Suppressor macrophage (primary cell): ENCODE measurements around the gene ATAT1.

ENCODE experiments used
- DNase-seq, 4 experiments: peaks; one replicate each; pipeline ENCODE4 v3.0.0-alpha.2; 2020 to 2022

Gene ATAT1

DNA sequence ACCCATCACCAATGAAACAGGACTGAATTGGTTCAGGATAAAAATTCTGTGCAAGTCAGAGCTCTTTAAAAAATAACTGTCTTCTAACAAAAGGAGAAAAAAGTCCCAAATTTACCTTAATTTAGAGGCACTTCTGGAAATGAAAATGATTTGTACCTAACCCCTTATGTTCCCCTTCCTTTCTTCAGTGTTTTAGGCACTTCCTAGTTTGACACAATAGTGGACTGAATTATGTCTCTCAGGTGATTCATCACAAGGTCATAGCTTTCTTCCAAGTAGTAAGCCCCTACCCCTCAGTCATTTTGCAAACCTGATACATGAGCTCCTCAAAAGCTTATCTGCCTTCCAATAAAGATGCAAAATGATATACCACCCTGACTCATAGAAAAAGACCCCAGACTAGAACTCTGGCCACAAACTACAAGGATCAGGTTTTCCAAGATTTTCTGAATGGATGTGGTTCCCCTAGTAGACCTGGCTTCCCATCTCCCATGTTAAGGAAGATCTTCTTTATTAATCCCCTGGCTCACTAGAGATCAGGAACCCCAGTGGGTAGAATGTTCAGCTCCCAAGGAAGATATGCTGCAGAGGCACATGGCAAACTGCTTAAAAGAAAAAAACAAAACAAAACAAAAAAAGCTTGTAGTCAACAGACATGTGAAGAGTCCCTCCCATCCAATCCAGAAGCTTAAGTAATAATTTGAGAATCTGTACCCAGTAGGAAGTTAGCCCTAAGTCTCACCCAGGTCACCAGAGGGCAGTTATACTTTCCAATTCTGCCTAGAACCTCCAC lies 13.2 kb upstream of the ATAT1 start:
- no peak for DNase-seq

DNA sequence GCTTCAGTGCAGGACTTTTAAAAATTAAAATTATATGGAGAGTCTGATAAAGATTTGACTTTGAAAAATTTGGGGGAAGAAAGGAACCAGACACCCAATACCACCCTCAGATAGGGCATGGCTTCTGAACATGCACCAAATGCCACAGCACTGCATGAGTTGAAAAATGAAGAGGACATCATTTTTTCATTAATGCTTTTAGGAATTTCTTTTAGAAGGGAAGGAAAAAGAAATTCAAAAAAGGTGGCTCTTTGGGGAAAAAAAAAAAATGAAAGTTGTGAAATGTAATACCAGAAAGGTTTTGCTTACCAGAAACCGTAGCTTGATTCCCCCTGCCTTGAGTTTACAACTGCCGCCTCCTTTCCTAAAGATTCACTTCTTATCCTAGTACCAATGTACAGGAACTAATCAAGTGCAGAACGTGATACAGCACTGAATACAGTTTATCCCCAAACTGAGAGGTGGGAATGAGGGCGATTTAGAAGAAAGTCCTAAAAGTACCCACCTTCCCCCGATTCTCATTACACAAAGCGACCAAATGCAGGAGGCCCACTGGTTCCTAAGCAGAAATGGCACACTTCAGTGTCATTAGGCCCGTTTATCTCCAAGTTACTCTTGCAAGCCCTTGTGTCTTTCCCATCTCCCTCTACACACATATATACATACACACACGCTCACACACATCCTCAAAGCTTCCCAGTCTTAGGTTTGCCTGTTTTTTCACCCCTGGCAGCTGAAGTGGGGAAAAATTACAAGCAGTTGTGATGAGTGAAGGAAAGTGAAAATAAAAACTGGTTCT lies 12.4 kb upstream of the ATAT1 start:
- DNase-seq = no peak

DNA sequence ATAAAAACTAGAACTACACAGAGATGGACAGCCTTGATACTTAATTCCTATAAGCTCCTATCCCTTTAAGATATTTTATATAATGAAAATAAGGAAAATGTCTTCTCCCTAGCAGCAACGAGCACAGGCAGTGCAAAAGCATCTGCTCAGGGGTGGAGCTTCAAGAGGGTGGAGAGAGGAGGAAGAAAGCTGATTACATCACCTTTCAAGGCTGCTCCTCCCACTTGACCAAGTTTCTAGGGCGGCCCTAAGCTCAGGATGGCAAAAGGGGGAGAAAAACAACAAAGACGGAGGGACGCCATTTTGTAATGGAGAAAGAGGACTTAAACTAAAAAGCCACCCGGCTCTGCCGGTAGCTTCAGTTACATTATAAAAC lies 11.8 kb upstream of the ATAT1 start:
- DNase-seq = peak; percentile 93 to 99 (median 96)

DNA sequence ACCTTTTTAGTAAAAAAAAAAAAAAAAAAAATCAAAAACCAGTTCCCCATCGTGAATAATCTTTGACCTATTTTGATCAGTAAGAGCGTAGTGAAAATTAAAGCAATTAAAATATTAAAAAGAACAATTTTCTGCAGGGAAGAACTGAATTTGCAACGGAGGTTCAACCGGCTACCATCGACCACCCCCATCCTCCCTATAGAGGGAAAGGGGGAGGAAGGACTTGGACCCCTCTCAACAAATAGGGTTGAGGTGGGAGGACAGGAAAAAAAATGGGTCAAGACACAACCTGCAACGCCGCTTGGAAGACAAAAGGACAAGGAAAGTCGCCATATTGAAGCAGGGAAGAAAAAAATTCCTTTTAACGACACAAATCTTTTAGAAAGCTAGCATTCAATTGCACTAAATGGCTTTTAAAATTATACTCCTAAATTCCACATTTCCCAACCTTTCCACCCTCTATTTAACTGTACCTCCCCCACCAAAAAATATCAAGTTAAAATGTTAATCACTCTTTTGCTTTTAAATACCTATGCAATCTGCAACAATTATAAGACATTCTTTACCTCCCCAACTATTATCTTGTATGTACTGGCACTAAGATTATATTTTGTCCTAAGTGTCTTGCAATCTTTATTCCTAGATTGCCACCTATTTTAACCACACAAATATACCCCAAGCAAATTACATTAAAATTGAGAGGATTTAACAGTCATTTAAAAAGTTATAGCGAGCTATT lies 11.3 kb upstream of the ATAT1 start:
- DNase-seq = peak; percentile 63 to 81 (median 75)

DNA sequence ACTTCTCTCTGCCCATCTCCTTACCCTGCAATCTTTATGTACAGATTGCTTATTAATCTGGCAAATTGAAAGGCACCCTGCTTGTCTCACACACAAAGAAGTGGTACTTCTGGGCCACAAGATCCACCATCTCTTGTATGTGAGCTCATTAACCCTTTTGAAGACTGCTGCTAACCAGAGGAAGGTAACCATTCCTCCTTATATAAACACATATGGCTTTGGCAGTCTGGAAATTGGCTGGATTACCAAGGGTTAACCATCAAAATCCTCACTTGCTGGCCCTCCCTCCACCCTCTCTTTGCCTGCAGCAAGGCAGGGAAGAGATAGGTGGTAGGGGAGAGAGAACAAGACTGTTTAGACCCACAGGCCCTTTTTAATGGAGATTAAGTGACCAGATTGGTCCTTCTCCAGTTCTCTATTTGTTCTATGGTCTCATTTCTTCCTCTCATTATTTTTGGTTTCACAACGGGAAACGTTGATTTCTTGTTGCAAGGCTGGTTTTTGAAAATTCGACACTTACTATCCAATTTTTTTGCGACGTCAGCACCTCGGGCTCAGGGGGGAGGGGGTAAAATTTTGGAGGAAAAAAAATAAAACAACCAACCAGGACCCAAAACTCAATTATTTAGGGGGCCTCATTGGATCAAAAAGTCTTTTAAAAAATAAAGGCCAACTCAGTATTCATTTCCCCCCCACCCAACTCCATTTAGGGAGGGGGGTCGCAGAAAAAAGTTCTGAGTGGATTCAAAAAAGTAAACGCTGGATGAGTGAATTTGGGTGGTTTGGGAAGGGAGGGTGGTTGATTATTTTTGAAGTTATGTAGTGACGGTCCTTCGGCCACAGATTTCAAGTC lies 10.5 kb upstream of the ATAT1 start:
- DNase-seq = peak; percentile 50 to 61 (median 52)

DNA sequence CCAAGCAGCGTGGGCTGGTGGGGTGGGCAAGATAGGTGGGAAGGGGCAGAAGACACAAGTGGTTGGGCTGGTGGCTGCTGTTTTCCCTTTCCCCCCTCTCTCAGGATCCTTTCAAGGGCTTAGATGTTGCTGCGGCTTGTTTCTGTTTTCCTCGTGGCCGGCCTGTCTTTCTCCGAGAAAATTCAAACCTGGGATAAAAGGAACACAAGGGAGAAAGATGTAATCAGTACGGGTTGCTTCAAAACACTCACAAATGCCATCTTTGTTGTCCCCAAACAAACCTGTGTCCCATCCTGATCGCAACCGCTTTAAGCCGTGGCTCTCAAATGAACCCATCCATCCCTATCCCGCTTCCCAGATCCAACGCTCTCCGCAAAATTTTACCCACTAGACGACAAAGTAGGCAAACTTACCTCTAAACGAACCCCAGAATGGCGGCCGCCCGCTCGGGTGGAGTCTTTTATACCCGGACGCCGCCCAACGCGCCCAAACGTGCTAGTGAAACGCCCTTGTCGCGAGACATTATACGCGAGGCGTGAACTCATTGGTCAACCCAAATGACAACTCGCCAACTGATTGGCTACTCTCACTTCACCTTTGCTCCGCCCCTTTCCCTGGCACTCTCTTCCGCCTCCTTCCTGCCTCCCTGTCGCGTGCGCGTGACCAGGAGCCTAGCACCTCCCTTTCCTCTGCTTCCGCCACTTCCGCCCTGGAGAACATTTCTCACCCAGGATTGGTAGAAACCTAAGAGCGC lies 9.7 kb upstream of the ATAT1 start, which contains the start of gene PPP1R10:
Gene PPP1R10 (minus strand): TSS at position 433 of the 754 bp plus-strand sequence. CDS start 7,299 bp downstream, outside the sequence.
- DNase-seq = peak; percentile 99 to 100 (median 100)

DNA sequence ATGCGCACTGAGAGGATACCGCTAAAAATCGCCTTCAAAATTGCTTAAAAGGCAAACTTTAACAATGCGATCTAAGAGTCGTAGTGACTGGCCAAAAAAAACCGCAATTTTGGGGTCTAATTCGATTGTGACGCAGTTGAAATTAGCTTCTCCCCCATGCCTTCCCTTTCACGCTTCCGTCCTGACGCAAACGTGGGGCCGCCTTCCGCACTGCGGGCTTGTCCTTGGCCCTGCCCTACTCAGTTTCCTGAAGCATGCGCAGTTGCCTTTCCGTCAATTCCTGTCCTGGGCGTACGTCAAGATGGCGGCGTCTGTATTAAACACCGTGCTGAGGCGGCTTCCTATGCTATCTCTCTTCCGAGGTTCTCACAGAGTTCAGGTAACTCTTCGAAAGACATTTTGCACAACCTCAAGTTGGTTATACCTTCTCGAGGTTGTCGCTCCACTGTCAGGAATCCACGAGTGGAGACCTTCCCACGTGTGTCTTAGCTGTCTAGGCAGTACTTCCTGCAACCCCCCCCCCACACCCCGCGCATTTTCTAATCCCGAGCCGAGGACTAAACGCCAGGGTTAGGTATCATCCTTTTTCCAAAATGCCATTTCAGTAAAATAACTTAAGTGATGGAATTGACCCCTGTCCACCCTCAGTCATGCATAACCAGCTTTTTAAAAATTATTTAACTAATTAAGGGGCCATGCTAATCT lies 9.0 kb upstream of the ATAT1 start, which contains the start of gene MRPS18B:
Gene MRPS18B (plus strand): TSS at position 276 of the 705 bp plus-strand sequence. CDS start 26 bp downstream, at position 302.
- peak; percentile 97 to 99 (median 98) for DNase-seq

DNA sequence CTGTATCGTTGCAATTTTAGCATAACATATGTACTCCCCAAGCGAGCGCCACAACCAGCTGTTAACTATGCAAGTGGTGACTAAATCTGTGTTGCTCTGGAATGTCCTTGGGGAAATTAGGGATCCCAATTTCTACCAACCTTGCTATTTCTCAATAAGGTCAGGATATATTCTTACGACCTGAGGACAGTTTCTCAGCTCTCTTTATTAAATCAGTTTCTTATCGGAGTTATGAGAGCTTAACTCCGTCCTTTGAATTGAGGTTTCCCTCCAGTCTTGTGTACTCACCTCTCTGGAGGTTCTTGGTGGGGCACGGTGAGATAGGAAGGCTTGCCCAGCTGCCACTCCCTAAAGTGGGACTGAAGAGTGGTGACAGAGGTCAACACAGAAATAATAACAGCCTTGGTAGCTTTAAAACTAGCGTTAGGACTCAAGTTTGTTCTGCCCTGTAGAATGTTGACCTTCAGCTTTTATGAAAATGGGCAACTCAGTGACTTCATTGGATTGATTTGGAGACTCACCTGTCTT lies 8.3 kb upstream of the ATAT1 start:
- DNase-seq = no peak

DNA sequence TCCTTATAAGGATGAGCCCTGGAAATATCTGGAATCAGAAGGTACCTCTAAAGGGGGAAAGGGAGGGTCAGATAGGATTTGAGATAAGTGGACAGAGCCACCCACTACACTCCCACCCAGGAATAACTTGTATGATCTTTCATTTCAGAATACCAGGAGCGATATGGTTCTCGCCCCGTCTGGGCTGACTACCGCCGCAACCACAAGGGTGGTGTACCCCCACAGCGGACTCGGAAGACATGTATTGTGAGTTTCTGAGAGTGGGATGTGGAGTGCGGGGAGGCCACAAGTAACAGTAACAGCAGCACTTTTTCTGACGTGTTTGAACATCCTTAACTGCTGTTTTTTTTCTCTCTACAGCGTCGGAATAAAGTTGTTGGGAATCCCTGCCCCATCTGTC lies 7.1 kb upstream of the ATAT1 start:
- DNase-seq = no peak

DNA sequence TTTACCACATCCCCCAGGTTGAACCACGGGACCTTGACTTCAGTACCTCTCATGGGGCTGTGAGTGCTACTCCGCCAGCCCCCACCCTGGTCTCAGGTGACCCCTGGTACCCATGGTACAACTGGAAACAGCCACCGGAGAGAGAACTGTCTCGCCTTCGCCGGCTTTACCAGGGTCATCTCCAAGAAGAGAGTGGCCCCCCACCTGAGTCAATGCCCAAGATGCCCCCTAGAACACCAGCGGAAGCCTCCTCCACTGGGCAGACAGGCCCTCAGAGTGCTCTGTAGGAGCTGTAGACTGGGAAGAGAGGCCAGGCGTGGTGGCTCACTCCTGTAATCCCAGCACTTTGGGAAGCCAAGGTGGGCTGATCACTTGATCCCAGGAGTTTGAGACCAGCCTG lies 1.2 kb upstream of the ATAT1 start:
- no peak for DNase-seq

DNA sequence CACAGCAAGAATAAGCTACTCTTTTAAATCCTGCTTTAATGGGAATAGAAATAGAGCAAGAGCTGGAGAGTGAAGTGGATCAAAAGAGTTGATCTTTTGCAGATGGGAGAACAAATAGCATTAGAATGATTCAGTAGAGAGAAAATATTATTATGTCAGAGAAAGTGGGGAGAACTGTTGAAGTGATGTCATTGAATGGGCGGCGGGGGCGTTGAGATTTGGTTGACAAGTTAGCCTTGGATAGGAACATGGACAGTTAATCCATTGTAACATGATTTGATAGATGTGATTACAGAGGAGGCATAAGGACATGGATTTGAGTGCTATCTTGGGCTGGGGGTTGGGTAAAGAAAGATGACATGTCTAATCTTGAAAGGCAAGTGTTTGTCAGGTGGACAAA lies 9.2 kb downstream of the ATAT1 start:
- no peak for DNase-seq

DNA sequence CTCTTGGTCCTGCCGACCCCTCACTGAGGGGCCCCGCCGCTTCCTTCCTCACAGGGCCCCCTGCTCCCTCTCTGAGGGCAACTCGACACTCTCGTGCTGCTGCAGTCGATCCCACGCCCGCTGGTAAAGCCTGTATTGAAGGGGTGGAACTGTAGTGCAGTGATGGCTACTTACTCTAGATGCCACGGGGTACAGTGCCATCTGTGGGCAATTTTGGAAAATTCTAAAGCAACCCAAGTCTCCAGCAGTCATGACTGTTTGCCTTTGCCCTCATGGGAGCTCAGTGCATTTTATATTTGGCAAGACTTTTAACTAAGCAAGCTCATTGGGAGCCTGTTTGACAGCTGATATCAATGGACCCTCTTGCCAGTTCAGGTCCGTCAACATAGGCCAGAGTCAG lies 13.8 kb downstream of the ATAT1 start:
- DNase-seq = peak in 1 of 4 experiments; percentile 11

DNA sequence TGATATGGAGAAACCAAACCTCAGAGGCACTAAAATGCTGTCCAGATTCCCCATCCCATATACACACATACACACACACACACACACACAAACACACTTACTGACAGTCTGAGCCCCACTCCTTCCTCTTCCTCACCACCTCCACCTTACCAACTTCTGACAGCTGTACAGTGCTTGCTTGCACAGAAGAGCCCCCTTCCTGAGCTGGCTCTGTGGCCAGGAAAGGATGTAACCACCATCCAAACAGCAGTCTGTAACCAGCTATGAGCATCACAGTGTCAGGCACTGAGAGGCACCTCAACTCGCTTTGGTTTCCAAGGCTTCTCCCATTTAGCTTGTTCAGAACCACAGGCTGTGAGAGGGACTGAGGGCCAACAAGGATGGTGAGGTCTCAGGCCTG lies 14.4 kb downstream of the ATAT1 start:
- no peak for DNase-seq

DNA sequence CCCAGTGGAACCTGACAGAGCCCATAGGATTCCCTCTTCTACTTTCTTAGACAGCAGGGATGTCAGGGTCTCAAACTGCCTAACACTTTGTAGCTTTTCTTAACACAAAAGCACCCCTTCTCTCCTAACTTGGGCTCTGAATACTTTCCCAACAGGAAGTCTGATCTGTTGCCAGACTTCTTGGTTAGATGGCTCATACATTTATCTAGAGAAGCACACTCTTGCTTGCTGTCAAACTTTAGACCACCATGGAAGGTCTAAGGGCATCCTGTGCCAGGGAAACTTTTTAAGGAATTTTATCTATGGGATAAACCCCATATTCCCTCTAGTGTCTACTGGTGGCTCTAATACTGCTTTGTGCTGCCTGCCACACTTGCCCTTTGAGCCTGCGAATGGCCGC lies 17.0 kb downstream of the ATAT1 start:
- no peak for DNase-seq

DNA sequence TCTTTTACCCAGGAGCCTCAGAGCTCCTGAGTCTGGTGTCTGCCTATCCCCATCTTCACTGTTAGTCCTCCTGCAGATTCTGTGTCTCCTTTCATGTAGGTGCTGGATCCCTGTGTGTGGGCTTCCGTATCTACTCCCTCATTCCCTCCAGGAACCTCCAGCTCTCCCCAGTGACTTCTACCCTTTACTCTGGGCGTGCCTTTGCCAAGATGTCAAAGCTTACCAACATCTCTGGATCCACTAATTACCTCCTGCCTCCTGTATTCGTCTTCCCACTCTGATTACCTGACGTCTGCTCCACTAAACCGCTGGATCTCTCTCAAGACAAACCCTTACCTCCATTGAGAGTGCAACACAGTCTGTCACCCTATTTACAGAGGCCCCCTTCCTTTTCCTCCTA lies 18.1 kb downstream of the ATAT1 start:
- no peak for DNase-seq

DNA sequence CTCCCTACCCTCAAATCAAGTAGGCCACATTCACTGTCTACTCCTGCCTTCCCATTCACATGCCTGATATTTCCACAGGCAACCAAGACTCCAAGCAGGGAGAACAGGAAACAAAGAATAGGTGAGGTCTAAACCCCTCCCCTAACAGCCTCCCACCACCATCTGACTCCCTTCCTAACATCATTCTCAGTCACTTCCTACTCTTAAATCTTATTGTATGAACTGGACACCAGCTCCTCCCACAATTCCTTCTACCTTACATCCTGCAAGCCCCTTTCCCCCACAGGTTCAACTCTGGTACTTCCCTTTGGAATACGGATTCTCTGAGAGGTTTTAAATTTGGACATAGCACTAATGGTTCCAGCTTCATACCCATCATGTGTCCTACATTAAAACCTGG lies 19.3 kb downstream of the ATAT1 start:
- no peak for DNase-seq

DNA sequence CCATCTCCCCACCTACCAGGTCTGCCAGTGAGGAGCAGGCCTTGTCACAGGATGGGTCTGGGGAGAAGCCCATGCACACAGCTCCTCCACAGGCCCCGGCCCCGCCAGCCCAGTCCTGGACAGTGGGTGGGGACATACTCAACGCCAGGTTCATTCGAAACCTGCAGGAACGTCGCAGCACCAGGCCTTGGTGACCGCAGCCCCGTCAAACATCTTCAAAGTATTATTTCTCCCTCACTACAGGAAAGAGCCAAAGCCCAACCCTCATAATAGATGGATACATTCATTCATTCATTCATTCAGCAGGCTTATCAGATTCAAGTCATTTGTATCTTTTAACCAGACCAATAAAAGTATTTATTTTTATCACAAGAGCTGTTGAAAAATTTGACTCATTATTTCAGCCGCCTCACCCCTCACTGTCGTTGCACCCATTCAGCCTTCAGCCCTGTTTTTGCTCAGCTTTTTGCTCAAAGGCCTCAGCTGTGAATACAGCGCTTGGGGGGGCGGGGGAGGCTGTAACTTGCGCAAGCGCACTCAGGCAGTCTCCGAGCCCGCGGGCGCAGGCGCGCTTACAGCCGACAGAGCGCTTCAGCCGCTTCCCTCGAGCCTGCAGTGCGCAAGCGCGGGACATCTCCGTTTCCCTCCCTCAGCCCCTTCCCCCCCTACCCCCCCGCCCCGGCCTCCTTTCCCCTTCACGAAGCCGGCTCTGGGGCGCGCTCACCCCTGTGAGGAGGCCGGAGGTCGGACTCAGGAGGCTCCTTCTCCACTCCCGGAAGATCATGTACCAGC lies 20.0 kb downstream of the ATAT1 start, which contains the start of gene C6orf136:
Gene C6orf136 (plus strand): TSS at position 684 of the 792 bp plus-strand sequence. CDS start 99 bp downstream, at position 783.
- DNase-seq = peak; percentile 94 to 98 (median 96)

DNA sequence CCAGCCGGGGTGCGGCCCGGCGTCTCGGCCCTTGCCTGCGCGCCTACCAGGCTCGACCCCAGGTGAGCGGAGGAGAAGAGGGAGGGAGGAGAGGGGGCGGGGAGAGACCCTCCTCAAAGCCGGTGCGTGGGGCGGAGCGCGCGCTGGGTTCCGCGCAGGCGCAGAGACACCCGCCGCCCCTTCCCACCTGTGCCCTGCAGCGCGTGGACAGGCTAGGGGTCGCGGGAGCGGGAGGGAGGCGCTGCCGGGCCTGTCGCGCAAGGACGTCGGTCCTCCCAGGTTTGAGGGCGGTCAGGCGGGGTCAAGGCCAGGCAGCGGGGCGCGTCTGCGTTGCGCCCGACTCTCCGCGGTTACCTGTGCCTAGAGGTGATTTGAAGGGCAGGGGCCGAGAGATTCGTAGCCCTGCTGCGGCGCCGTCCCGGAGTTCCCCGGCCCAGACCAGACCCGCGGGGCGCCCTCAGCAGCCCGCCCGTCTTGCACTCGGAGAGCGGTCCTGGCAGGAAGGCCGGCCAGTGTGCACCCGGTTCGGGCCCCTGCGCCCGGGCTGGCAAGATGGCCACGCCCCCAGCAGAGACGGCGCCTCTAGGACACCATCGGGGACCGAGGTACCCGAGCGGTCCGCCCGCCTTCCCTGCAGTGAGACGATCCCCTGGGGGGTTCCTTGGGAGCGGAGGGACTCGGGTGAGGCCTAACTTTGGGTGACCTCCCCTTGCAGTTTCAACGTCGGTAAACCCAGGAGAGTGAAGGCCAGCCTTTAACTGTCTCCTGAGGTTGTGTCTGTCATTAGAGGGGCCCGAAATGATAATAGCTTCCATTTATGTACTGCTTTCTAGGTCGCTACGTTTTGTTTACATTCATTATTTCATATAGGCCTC lies 20.8 kb downstream of the ATAT1 start:
- peak; percentile 76 to 89 (median 83) for DNase-seq
